ENCODE measurements around the gene C16orf74. TPM values are rescaled to one million over a fixed set of nuclear protein-coding genes. Genes with fewer than 3 reads are reported as not detected.

The C16orf74 gene
- total and polyA plus RNA-seq, 2 donors (not counting 1 experiment from before 2014, with no cell fraction given): 73.0 to 83.3 TPM

DNA sequence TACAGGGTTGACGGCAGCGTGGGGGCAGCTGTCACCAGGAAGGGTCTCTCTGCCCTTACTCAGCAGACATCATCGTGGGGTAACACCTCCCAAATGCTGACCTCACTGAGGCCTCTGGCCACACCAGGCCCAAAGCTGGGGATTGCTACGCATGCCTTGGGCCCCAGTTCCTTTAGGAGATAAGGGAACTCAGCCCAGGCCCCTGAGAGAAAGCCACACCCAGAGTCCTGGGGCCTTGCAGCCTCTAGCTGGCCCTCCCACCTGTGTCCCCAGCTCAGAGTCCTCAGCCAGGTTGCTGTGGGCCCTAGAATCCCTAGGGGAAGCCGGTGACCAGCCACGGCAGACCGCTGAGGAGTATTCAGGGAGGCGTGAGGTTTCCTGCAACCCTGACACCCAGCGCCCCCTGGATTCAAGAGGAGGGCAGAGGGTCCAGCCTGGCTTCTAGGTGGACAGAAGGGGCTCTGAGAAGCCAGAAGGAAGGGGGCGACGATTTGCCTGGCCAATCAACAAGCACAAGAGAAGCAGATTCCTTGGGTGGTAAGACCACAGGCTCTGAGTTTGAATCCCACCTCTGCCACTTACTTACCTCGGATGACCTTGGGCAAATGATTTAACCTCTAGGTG is 51.8 kb downstream of the C16orf74 start:
- CTCF ChIA-PET: interaction anchor here (1.0 kb wide), 1 partner anchor 61 kb away, joined by 6 read pairs; no protein-coding TSS in a partner anchor
- Histone ChIP-seq H3K36me3 (replicated peaks in 1 of 2; ENCODE audit: control extremely low read depth in 1 of 2, control insufficient read depth in 1 of 2, extremely low read depth in 1 of 2, insufficient read depth in 2 of 2, low read length in 1 of 2) (no peaks in the 10 kb centered on the region), H3K27ac (ENCODE audit: low read length in 2 of 2) (no peak overlapping the region), H2AFZ (ENCODE audit: insufficient read depth, low read depth, low read length, poor library complexity, severe bottlenecking) (no peak overlapping the region), H4K20me1 (ENCODE audit: control insufficient read depth, insufficient read depth, low read length, poor library complexity, severe bottlenecking) (no peaks in the 10 kb centered on the region), H3K9ac (ENCODE audit: low read length) (no peak overlapping the region), H3K4me3 (ENCODE audit: control extremely low read depth in 1 of 5, extremely low read depth in 1 of 5, insufficient read depth in 1 of 5, low read depth in 2 of 5, low read length in 4 of 5) (no peak overlapping the region), H3K79me2 (ENCODE audit: control insufficient read depth, insufficient read depth, low read length) (no peaks in the 10 kb centered on the region), H3K4me2 (replicated peaks; ENCODE audit: low read depth, low read length, poor library complexity, severe bottlenecking) (no peak overlapping the region), H3K4me1 (ENCODE audit: control insufficient read depth in 2 of 2, insufficient read depth in 2 of 2, low read length in 2 of 2) (no peaks in the 10 kb centered on the region), H3K27me3 (replicated peaks in 1 of 4; ENCODE audit: control extremely low read depth in 1 of 4, control insufficient read depth in 3 of 4, insufficient read depth in 4 of 4, low read length in 3 of 4) (no peaks in the 10 kb centered on the region), H3K9me3 (ENCODE audit: control extremely low read depth in 1 of 3, control insufficient read depth in 2 of 3, insufficient read depth in 1 of 3, low read length in 2 of 3) (peaks cover 0 to 12% (median 0%) of the 10 kb centered on the region in 3 donors)
- TF ChIP-seq CTCF (IDR thresholded peaks at IDR 0.05) (no peak), EZH2 (IDR thresholded peaks at IDR 0.05; ENCODE audit: borderline replicate concordance, insufficient read depth, low read depth, low read length, poor library complexity, severe bottlenecking) (no peak)
- Mint-ChIP-seq H3K4me1 (no peaks in the 10 kb centered on the region), H3K4me3 (no peak overlapping the region), H3K27ac (no peak overlapping the region), H3K27me3 (no peaks in the 10 kb centered on the region), H3K9me3 (ENCODE audit: insufficient read depth) (no peaks in the 10 kb centered on the region)
- POLR2A ChIA-PET: no interaction called here
- ATAC-seq (ENCODE audit: low read depth): no peak
- intact Hi-C loops (cut with micrococcal nuclease): no loop called here
- WGBS (ENCODE audit: insufficient coverage): 74% methylated on average over 12 of the region's 12 CpGs
- DNase-seq: no peak

GRCh38 chr16:85698459-85698891 is 52.4 kb downstream of the C16orf74 start:
- no peak overlapping the region for H3K4me2 ChIP-seq (replicated peaks; ENCODE audit: low read depth, low read length, poor library complexity, severe bottlenecking)
- WGBS (ENCODE audit: insufficient coverage): 89% methylated on average over 4 of the region's 7 CpGs
- no peaks in the 10 kb centered on the region for H3K4me1 Mint-ChIP-seq
- H3K9ac ChIP-seq (ENCODE audit: low read length): no peak overlapping the region
- no peaks in the 10 kb centered on the region for H4K20me1 ChIP-seq (ENCODE audit: control insufficient read depth, insufficient read depth, low read length, poor library complexity, severe bottlenecking)
- peaks cover under 1% of the 10 kb centered on the region for H3K27me3 Mint-ChIP-seq
- TF ChIP-seq CTCF (IDR thresholded peaks at IDR 0.05): no peak
- TF ChIP-seq EZH2 (IDR thresholded peaks at IDR 0.05; ENCODE audit: borderline replicate concordance, insufficient read depth, low read depth, low read length, poor library complexity, severe bottlenecking): no peak
- H3K27ac ChIP-seq (ENCODE audit: low read length in 2 of 2): no peak overlapping the region
- no peaks in the 10 kb centered on the region for H3K79me2 ChIP-seq (ENCODE audit: control insufficient read depth, insufficient read depth, low read length)
- DNase-seq (no peak), ATAC-seq (ENCODE audit: low read depth) (no peak)
- intact Hi-C loops (cut with micrococcal nuclease): no loop called here
- ChIA-PET CTCF (interaction anchor here (1.0 kb wide), 1 partner anchor 62 kb away, joined by 6 read pairs; no protein-coding TSS in a partner anchor), POLR2A (no interaction called here)
- H3K36me3 ChIP-seq (replicated peaks in 1 of 2; ENCODE audit: control extremely low read depth in 1 of 2, control insufficient read depth in 1 of 2, extremely low read depth in 1 of 2, insufficient read depth in 2 of 2, low read length in 1 of 2): no peaks in the 10 kb centered on the region
- H3K9me3 Mint-ChIP-seq (ENCODE audit: insufficient read depth): no peaks in the 10 kb centered on the region
- H2AFZ ChIP-seq (ENCODE audit: insufficient read depth, low read depth, low read length, poor library complexity, severe bottlenecking): no peak overlapping the region
- no peak overlapping the region for H3K4me3 Mint-ChIP-seq
- H3K4me1 ChIP-seq (ENCODE audit: control insufficient read depth in 2 of 2, insufficient read depth in 2 of 2, low read length in 2 of 2): no peaks in the 10 kb centered on the region
- H3K4me3 ChIP-seq (ENCODE audit: control extremely low read depth in 1 of 5, extremely low read depth in 1 of 5, insufficient read depth in 1 of 5, low read depth in 2 of 5, low read length in 4 of 5): no peak overlapping the region
- no peak overlapping the region for H3K27ac Mint-ChIP-seq
- peaks cover 0 to 12% (median 0%) of the 10 kb centered on the region in 3 donors for H3K9me3 ChIP-seq (ENCODE audit: control extremely low read depth in 1 of 3, control insufficient read depth in 2 of 3, insufficient read depth in 1 of 3, low read length in 2 of 3)
- no peaks in the 10 kb centered on the region for H3K27me3 ChIP-seq (replicated peaks in 1 of 4; ENCODE audit: control extremely low read depth in 1 of 4, control insufficient read depth in 3 of 4, insufficient read depth in 4 of 4, low read length in 3 of 4)

All from B cell (primary cell).